Astrocyte (in vitro differentiated cells and primary cell): ENCODE results near the gene EPS8L1. TPM values are rescaled to one million over a fixed set of nuclear protein-coding genes. Genes with fewer than 3 reads are reported as not detected.

Source experiments
- DNase-seq: peaks from one replicate; pipeline ENCODE4 v3.0.0-alpha.2; 2010; ENCODE audit warnings: low read depth
- FAIRE-seq: peaks from 2 replicates; lab custom pipeline; 2011; peaks lifted over from hg19 to GRCh38; lab: Jason Lieb, UNC
- H2AFZ ChIP-seq: 2 replicates; pipeline ENCODE4 v1.6.0; 2012; ENCODE audit warnings: low read depth, low read length, inconsistent platforms
- H3K27ac ChIP-seq: 2 replicates; pipeline ENCODE4 v1.5.1; 2011; ENCODE audit warnings: low read depth, low read length, inconsistent platforms
- H3K27me3 ChIP-seq: 2 replicates; pipeline ENCODE4 v1.6.0; 2011; ENCODE audit warnings: low read length, inconsistent platforms; ENCODE audit not compliant: insufficient read depth
- H3K36me3 ChIP-seq: 2 replicates; pipeline ENCODE4 v1.5.1; 2011; ENCODE audit warnings: low read length, inconsistent platforms; ENCODE audit not compliant: insufficient read depth
- H3K4me1 ChIP-seq: 2 replicates; pipeline ENCODE4 v1.5.1; 2011; ENCODE audit warnings: low read length, inconsistent platforms; ENCODE audit not compliant: insufficient read depth
- H3K4me2 ChIP-seq: 2 replicates; pipeline ENCODE4 v1.6.0; 2012; ENCODE audit warnings: low read length, inconsistent platforms
- H3K4me3 ChIP-seq: 2 replicates; pipeline ENCODE4 v1.5.1; 2011; ENCODE audit warnings: low read depth, mild to moderate bottlenecking, low read length, inconsistent platforms; ENCODE audit not compliant: insufficient read depth
- H3K79me2 ChIP-seq: 2 replicates; pipeline ENCODE4 v1.6.0; 2012; ENCODE audit warnings: mild to moderate bottlenecking, low read length, inconsistent platforms; ENCODE audit not compliant: insufficient read depth
- H3K9ac ChIP-seq: 2 replicates; pipeline ENCODE4 v1.6.0; 2012; ENCODE audit warnings: mild to moderate bottlenecking, low read length, inconsistent platforms
- H3K9me3 ChIP-seq: 2 replicates; pipeline ENCODE4 v1.5.1; 2012; ENCODE audit warnings: low read depth, mild to moderate bottlenecking, low read length, inconsistent platforms; ENCODE audit not compliant: insufficient read depth
- H4K20me1 ChIP-seq: 2 replicates; pipeline ENCODE4 v1.6.0; 2012; ENCODE audit warnings: low read length, inconsistent platforms; ENCODE audit not compliant: insufficient read depth
- H3K27ac Mint-ChIP-seq: one replicate; pipeline ENCODE4 v1.8.0; 2021; ENCODE audit warnings: mild to moderate bottlenecking, mixed read lengths; ENCODE audit not compliant: unreplicated experiment
- H3K27me3 Mint-ChIP-seq: one replicate; pipeline ENCODE4 v1.8.0; 2021; ENCODE audit warnings: low read depth, mixed read lengths; ENCODE audit not compliant: unreplicated experiment
- H3K36me3 Mint-ChIP-seq: one replicate; pipeline ENCODE4 v1.8.0; 2021; ENCODE audit warnings: low read depth, mixed read lengths; ENCODE audit not compliant: unreplicated experiment
- H3K4me1 Mint-ChIP-seq: one replicate; pipeline ENCODE4 v1.8.0; 2021; ENCODE audit warnings: low read depth, mixed read lengths; ENCODE audit not compliant: unreplicated experiment
- H3K4me3 Mint-ChIP-seq: one replicate; pipeline ENCODE4 v1.8.0; 2021; ENCODE audit warnings: mild to moderate bottlenecking, moderate library complexity, mixed read lengths; ENCODE audit not compliant: unreplicated experiment
- H3K9me3 Mint-ChIP-seq: one replicate; pipeline ENCODE4 v1.8.0; 2021; ENCODE audit warnings: mild to moderate bottlenecking, mixed read lengths; ENCODE audit not compliant: unreplicated experiment
- CTCF ChIP-seq: IDR thresholded peaks from 2 replicates; pipeline ENCODE4 v1.5.1; 2011; ENCODE audit warnings: low read depth, mild to moderate bottlenecking, inconsistent platforms, low read length, moderate library complexity; ENCODE audit not compliant: insufficient read depth
- EZH2 ChIP-seq: IDR thresholded peaks from 2 replicates; pipeline ENCODE4 v1.6.1; 2012; ENCODE audit warnings: mild to moderate bottlenecking, low read length, inconsistent platforms; ENCODE audit not compliant: insufficient read depth
- total RNA-seq: library from RNA; stranded (reverse); gene quantifications from 2 replicates; pipeline ENCODE4 v1.2.1, GENCODE V29; 2021

EPS8L1 gene
- total RNA-seq, 1 donor from 2014 or later, result 9.2 TPM

- H3K27me3 ChIP-seq, result peaks cover 52% of the 10 kb centered on the region
- H3K9me3 ChIP-seq, result peaks cover 4% of the 10 kb centered on the region
- H3K36me3 Mint-ChIP-seq, result peaks cover 4% of the 10 kb centered on the region
- DNase-seq, result no peak
- H3K9me3 Mint-ChIP-seq, result peaks cover 2% of the 10 kb centered on the region
- no peak overlapping the region for H3K27ac Mint-ChIP-seq
- H3K4me3 Mint-ChIP-seq, result peak overlapping the region; percentile 54
- H2AFZ ChIP-seq, result no peak overlapping the region
- TF ChIP-seq EZH2 (no peak), CTCF (no peak)
- H3K4me3 ChIP-seq, result no peak overlapping the region
- no peak overlapping the region for H3K9ac ChIP-seq
- H3K4me1 ChIP-seq, result peaks cover 11% of the 10 kb centered on the region
- no peaks in the 10 kb centered on the region for H3K36me3 ChIP-seq
- peaks cover 52% of the 10 kb centered on the region for H3K27me3 Mint-ChIP-seq
- no peak overlapping the region for H3K4me2 ChIP-seq
- no peaks in the 10 kb centered on the region for H4K20me1 ChIP-seq
- FAIRE-seq, result no peak
- H3K79me2 ChIP-seq, result no peaks in the 10 kb centered on the region
- H3K4me1 Mint-ChIP-seq, result peaks cover 2% of the 10 kb centered on the region
- H3K27ac ChIP-seq, result no peak overlapping the region
Observed at GRCh38 chr19:55079400-55080038, 3.9 kb downstream of the EPS8L1 start.

- H3K4me1 ChIP-seq, result peaks cover 11% of the 10 kb centered on the region
- Mint-ChIP-seq H3K9me3 (peaks cover 2% of the 10 kb centered on the region), H3K4me1 (peaks cover 2% of the 10 kb centered on the region), H3K27ac (no peak overlapping the region), H3K4me3 (peak overlapping the region; percentile 74), H3K27me3 (peaks cover 52% of the 10 kb centered on the region), H3K36me3 (peaks cover 4% of the 10 kb centered on the region)
- peaks cover 4% of the 10 kb centered on the region for H3K9me3 ChIP-seq
- TF ChIP-seq EZH2, result no peak
- TF ChIP-seq CTCF, result no peak
- peak overlapping the region; percentile 72 for H2AFZ ChIP-seq
- H3K9ac ChIP-seq, result no peak overlapping the region
- no peak overlapping the region for H3K27ac ChIP-seq
- peak overlapping the region; percentile 86 for H3K4me2 ChIP-seq
- no peaks in the 10 kb centered on the region for H3K79me2 ChIP-seq
- H3K4me3 ChIP-seq, result peak overlapping the region; percentile 48
- H3K27me3 ChIP-seq, result peaks cover 53% of the 10 kb centered on the region
- H3K36me3 ChIP-seq, result no peaks in the 10 kb centered on the region
- DNase-seq, result no peak
- no peak for FAIRE-seq
- H4K20me1 ChIP-seq, result peaks cover under 1% of the 10 kb centered on the region
Observed at GRCh38 chr19:55080121-55080967, 4.7 kb downstream of the EPS8L1 start.
